ENCODE measurements around the gene CYB5D1. TPM values are rescaled to one million over a fixed set of nuclear protein-coding genes. Genes with fewer than 3 reads are reported as not detected.

The CYB5D1 gene
- total RNA-seq, 1 donor from 2014 or later = 17.8 TPM

GRCh38 chr17:7873051-7873450 lies 15.2 kb downstream of the CYB5D1 start:
- no peak for DNase-seq
- Histone ChIP-seq H3K4me3 (no peak overlapping the region), H3K27ac (replicated peaks) (no peak overlapping the region), H3K36me3 (peaks cover 9% of the 10 kb centered on the region), H3K27me3 (ENCODE audit: low read depth) (no peaks in the 10 kb centered on the region), H3K9me3 (replicated peaks) (no peaks in the 10 kb centered on the region), H3K4me1 (no peaks in the 10 kb centered on the region)
- intact Hi-C loops (cut with micrococcal nuclease) = no loop called here
- TF ChIP-seq CTCF (IDR thresholded peaks at IDR 0.05; ENCODE audit: borderline replicate concordance) = no peak

GRCh38 chr17:7875804-7876370 lies 18.1 kb downstream of the CYB5D1 start:
- intact Hi-C loops (cut with micrococcal nuclease) = no loop called here
- Histone ChIP-seq H3K27me3 (ENCODE audit: low read depth) (no peaks in the 10 kb centered on the region), H3K4me1 (peaks cover 1% of the 10 kb centered on the region), H3K36me3 (peaks cover 10% of the 10 kb centered on the region), H3K4me3 (no peak overlapping the region), H3K27ac (replicated peaks) (no peak overlapping the region), H3K9me3 (replicated peaks) (no peaks in the 10 kb centered on the region)
- no peak for TF ChIP-seq CTCF (IDR thresholded peaks at IDR 0.05; ENCODE audit: borderline replicate concordance)
- DNase-seq = no peak

- intact Hi-C loops (cut with micrococcal nuclease) = no loop called here
- TF ChIP-seq CTCF (IDR thresholded peaks at IDR 0.05; ENCODE audit: borderline replicate concordance) = no peak
- Histone ChIP-seq H3K4me3 (no peak overlapping the region), H3K27me3 (ENCODE audit: low read depth) (no peaks in the 10 kb centered on the region), H3K4me1 (peaks cover 19% of the 10 kb centered on the region), H3K27ac (replicated peaks) (no peak overlapping the region), H3K36me3 (peaks cover 12% of the 10 kb centered on the region), H3K9me3 (replicated peaks) (no peaks in the 10 kb centered on the region)
- DNase-seq = no peak
Observed at GRCh38 chr17:7878234-7878633, 20.4 kb downstream of the CYB5D1 start.

- Histone ChIP-seq H3K9me3 (replicated peaks) (no peaks in the 10 kb centered on the region), H3K36me3 (peaks cover 12% of the 10 kb centered on the region), H3K27me3 (ENCODE audit: low read depth) (no peaks in the 10 kb centered on the region), H3K4me1 (peaks cover 22% of the 10 kb centered on the region), H3K4me3 (no peak overlapping the region), H3K27ac (replicated peaks) (no peak overlapping the region)
- DNase-seq = no peak
- no peak for TF ChIP-seq CTCF (IDR thresholded peaks at IDR 0.05; ENCODE audit: borderline replicate concordance)
- intact Hi-C loops (cut with micrococcal nuclease) = no loop called here
Observed at GRCh38 chr17:7880076-7880868, 22.5 kb downstream of the CYB5D1 start.

- H3K27me3 ChIP-seq (ENCODE audit: low read depth) = no peaks in the 10 kb centered on the region
- H3K4me1 ChIP-seq = peaks cover 34% of the 10 kb centered on the region
- TF ChIP-seq CTCF (IDR thresholded peaks at IDR 0.05; ENCODE audit: borderline replicate concordance) = no peak
- DNase-seq = no peak
- H3K36me3 ChIP-seq = peaks cover 12% of the 10 kb centered on the region
- intact Hi-C loops (cut with micrococcal nuclease) = no loop called here
- no peak overlapping the region for H3K4me3 ChIP-seq
- H3K27ac ChIP-seq (replicated peaks) = no peak overlapping the region
- no peaks in the 10 kb centered on the region for H3K9me3 ChIP-seq (replicated peaks)
Observed at GRCh38 chr17:7881276-7882054, 23.7 kb downstream of the CYB5D1 start.

Data from left ventricle myocardium inferior (tissue), 1 donor.